Measurements from ENCODE around the gene C1orf141. TPM values are rescaled to one million over a fixed set of nuclear protein-coding genes. Genes with fewer than 3 reads are reported as not detected.
"Not testable (repeated sequence)": the region's sequence is repeated elsewhere in the genome, so short reads cannot be mapped to it uniquely, and the experiment has no call there.

Gene C1orf141
- total RNA-seq, 4 donors from 2014 or later = not detected

DNA sequence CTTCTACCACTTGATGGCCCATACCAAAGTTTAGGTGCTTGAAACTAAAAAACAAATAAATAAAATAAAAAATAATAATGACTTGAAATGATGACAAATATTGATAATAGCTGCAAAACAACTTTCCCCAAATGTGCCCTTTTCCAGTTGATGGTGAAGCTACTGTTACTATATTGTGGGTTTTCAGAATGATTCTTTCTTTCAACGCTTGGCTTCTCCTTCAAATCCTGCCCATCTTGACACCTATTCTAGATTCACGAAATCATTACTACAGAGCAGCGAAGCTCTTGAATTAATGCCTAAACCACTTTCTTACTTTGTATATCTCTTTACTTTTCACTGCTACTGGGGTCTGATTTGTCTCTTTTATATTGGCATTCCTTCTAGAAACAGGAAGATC is 9.2 kb upstream of the C1orf141 start:
- Histone ChIP-seq H3K27me3 (no peaks in the 10 kb centered on the region), H3K36me3 (no peaks in the 10 kb centered on the region), H3K4me3 (no peak overlapping the region), H3K4me1 (peaks cover 0 to 5% (median 0%) of the 10 kb centered on the region in 4 donors), H3K9me3 (no peaks in the 10 kb centered on the region), H3K27ac (no peak overlapping the region)
- no peak for DNase-seq
- TF ChIP-seq, protein P1, sequence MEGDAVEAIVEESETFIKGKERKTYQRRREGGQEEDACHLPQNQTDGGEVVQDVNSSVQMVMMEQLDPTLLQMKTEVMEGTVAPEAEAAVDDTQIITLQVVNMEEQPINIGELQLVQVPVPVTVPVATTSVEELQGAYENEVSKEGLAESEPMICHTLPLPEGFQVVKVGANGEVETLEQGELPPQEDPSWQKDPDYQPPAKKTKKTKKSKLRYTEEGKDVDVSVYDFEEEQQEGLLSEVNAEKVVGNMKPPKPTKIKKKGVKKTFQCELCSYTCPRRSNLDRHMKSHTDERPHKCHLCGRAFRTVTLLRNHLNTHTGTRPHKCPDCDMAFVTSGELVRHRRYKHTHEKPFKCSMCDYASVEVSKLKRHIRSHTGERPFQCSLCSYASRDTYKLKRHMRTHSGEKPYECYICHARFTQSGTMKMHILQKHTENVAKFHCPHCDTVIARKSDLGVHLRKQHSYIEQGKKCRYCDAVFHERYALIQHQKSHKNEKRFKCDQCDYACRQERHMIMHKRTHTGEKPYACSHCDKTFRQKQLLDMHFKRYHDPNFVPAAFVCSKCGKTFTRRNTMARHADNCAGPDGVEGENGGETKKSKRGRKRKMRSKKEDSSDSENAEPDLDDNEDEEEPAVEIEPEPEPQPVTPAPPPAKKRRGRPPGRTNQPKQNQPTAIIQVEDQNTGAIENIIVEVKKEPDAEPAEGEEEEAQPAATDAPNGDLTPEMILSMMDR (IDR thresholded peaks at IDR 0.05) = no peak
- no peak for TF ChIP-seq POLR2A (IDR thresholded peaks at IDR 0.05)

DNA sequence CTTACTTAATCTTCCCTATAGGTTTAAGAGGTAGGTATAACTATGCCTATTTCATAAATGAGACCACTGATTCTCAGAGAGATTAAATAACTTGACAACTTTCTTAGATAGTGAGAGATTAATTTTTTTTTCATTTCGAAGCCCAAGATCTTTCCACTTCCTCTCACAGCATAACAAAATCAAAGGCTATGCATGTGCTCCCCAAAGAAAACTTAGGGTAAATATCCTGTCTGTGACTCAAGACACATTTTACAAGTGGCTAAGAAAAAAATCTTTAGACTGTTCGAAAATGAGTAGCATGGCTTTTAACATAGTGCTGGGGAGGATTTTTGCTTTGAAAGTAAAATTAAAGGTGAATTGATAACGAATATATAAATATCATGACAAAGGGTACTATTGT is 8.2 kb upstream of the C1orf141 start:
- peaks cover 0 to 2% (median 0%) of the 10 kb centered on the region in 4 donors for H3K4me1 ChIP-seq
- H3K9me3 ChIP-seq = no peaks in the 10 kb centered on the region
- no peak overlapping the region for H3K4me3 ChIP-seq
- H3K36me3 ChIP-seq = no peaks in the 10 kb centered on the region
- TF ChIP-seq, protein P1 (IDR thresholded peaks at IDR 0.05) = no peak
- no peak for TF ChIP-seq POLR2A (IDR thresholded peaks at IDR 0.05)
- H3K27ac ChIP-seq = no peak overlapping the region
- H3K27me3 ChIP-seq = no peaks in the 10 kb centered on the region
- DNase-seq = no peak

DNA sequence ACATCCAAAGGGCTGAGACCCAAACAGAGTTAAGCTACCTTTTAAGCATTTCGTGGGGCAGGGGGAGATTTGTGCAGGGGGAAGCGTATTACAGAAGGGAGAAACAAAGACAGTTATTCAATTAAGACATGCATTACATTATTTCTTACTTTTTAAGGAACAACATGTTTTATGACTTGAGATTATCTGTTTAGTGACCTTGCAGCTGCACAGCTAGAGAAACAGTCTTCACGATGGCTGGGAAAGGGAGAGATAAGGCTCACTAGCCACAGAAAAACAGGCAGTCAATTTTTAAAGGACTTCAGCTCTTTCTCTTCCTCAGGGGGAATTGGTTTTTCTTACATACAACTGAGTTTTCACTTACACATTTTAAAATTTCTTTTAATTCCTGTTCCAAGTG is 7.1 kb upstream of the C1orf141 start:
- not testable (repeated sequence) for H3K27me3 ChIP-seq, H3K36me3 ChIP-seq, H3K27ac ChIP-seq, H3K4me3 ChIP-seq, DNase-seq, H3K9me3 ChIP-seq
- peaks cover 0 to 13% (median 0%) of the 10 kb centered on the region in 4 donors for H3K4me1 ChIP-seq

DNA sequence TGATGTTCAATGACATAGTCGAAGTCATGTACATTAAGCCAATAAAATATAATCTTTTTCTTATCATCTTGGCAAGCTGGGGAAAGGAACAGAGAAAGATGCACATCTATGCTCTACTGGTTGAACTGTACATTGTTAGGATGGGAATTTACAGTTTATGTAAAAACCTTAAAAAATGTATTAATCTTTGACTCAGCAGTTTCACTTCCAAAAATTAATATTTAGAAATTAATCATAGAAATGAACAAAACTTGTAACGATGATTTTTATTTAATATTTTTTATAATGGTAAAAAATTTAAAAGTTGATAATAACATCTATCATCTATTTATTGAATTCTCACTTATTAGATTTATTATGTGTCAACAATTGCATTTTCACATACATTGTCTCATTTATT is 5.7 kb upstream of the C1orf141 start:
- Histone ChIP-seq H3K27me3 (no peaks in the 10 kb centered on the region), H3K36me3 (no peaks in the 10 kb centered on the region), H3K27ac (no peak overlapping the region), H3K4me1 (peaks cover 0 to 13% (median 0%) of the 10 kb centered on the region in 4 donors), H3K9me3 (no peaks in the 10 kb centered on the region), H3K4me3 (no peak overlapping the region)
- DNase-seq = no peak
- TF ChIP-seq POLR2A (IDR thresholded peaks at IDR 0.05) = no peak
- TF ChIP-seq, protein P1 (IDR thresholded peaks at IDR 0.05) = no peak

DNA sequence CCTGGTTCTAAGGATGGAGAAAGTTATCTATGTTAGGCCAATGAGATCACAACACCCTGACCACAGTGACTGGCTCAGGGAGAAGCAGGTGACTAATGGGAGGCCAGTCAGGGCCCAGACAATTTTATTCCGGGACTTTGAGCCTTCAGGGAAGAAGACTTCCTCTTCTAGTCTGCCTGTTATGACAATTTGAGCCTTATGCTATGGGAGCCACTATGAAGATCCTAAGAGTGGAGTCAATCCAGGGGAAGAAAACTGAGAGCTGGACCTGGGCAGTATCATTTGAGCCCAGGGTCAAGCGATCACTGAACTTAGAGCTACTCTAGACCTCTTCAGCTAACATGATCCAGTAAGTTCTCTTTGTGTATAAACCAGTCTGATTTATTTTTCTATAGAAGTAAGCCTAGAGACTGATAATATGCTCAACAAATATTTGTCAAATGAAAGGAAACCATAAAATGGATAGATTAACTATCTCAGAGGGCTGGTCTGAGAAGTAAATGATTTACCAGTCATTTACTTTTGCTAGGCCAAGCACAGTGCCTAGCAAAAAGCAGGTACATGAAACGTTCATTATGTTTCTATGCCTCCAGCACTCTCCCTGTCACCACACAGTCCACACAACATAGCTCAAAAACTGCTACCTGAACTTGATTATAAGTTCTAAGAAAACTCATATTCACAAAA is 4.2 kb upstream of the C1orf141 start:
- TF ChIP-seq, protein P1 (IDR thresholded peaks at IDR 0.05) = no peak
- no peak for TF ChIP-seq POLR2A (IDR thresholded peaks at IDR 0.05)
- H3K4me1 ChIP-seq = peaks cover 0 to 13% (median 0%) of the 10 kb centered on the region in 4 donors
- no peaks in the 10 kb centered on the region for H3K9me3 ChIP-seq
- no peaks in the 10 kb centered on the region for H3K36me3 ChIP-seq
- H3K27me3 ChIP-seq = no peaks in the 10 kb centered on the region
- H3K27ac ChIP-seq = peak overlapping the region in 1 of 4 donors; percentile 44
- H3K4me3 ChIP-seq = no peak overlapping the region
- DNase-seq = peak in 2 of 3 donors; percentile 45 to 54

DNA sequence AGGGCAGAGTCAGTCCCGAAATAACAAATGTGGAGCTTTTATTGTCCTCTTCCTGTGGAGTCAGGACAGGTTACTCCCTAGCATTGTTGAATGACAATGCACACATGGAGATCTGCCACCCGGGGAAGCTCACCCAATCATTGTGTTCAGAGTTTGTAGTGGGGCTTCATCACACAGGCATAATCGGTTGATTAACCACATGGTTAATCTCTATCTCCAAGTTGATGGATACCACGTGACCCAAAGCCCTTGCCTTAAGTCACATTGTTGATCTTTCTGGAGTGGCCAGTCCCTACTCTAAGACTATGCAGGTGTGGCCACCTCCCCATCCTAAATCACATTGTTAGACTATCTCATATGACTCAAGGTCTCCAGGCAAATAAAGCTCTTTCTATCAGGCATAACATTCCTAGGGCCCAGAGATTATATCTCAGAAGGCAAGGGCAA is 2.6 kb upstream of the C1orf141 start:
- TF ChIP-seq POLR2A (IDR thresholded peaks at IDR 0.05) = no peak
- TF ChIP-seq, protein P1 (IDR thresholded peaks at IDR 0.05) = no peak
- Histone ChIP-seq H3K27me3 (no peaks in the 10 kb centered on the region), H3K9me3 (no peaks in the 10 kb centered on the region), H3K27ac (peak overlapping the region in 1 of 4 donors; percentile 12), H3K4me1 (peaks cover 0 to 13% (median 0%) of the 10 kb centered on the region in 4 donors), H3K36me3 (no peaks in the 10 kb centered on the region), H3K4me3 (no peak overlapping the region)
- no peak for DNase-seq
